Gastrocnemius medialis (tissue), 4 donors: ENCODE results near the gene DDX1.

Experiments used
- POLR2A ChIP-seq, 2 donors: fragments of 450-650 bp; IDR thresholded peaks; one replicate each; pipeline ENCODE4 v1.6.1; 2017; ENCODE audit warnings: antibody characterized with exemption in 2 of 2, mild to moderate bottlenecking in 2 of 2, moderate library complexity in 2 of 2
- TF ChIP-seq, protein P1 (sequence below), 5 experiments: fragments of 450-650 bp in 3 of 5; fragments of 200-600 bp in 2 of 5; sonication (generic) in 2 of 5; IDR thresholded peaks in 4 of 5; conservative IDR thresholded peaks in 1 of 5; 1 replicate in 4 of 5; 2 replicates in 1 of 5; pipeline ENCODE4 v1.5.1; 2016 to 2019; ENCODE audit warnings: antibody characterized with exemption in 5 of 5, mild to moderate bottlenecking in 3 of 5, moderate library complexity in 3 of 5

DNA sequence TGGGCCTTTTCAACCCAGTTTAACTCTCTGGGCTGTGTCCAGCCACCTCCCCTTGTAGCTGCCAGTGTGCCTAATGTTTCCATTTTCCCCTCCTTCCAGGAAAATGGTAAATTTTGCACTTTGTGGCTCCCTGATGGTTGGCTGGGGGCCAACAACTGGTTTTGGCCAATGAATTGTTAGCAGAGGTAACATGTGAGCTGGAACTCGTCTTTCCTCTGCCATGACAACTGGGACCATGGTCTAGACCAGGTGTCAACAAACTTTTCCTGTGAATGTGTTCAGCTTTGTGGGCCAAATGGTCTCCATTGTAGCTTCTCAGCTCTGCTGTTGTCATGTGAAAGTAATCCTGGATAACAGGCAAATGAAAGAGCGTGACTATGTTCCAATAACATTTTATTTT is 87.2 kb downstream of the DDX1 start:
- TF ChIP-seq, protein P1, sequence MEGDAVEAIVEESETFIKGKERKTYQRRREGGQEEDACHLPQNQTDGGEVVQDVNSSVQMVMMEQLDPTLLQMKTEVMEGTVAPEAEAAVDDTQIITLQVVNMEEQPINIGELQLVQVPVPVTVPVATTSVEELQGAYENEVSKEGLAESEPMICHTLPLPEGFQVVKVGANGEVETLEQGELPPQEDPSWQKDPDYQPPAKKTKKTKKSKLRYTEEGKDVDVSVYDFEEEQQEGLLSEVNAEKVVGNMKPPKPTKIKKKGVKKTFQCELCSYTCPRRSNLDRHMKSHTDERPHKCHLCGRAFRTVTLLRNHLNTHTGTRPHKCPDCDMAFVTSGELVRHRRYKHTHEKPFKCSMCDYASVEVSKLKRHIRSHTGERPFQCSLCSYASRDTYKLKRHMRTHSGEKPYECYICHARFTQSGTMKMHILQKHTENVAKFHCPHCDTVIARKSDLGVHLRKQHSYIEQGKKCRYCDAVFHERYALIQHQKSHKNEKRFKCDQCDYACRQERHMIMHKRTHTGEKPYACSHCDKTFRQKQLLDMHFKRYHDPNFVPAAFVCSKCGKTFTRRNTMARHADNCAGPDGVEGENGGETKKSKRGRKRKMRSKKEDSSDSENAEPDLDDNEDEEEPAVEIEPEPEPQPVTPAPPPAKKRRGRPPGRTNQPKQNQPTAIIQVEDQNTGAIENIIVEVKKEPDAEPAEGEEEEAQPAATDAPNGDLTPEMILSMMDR (IDR thresholded peaks at IDR 0.05 in 4 of 5, conservative IDR thresholded peaks at IDR 0.05 in 1 of 5) = no peak
- no peak for TF ChIP-seq POLR2A (IDR thresholded peaks at IDR 0.05)
